ENCODE measurements around the gene DGKH.

DGKH gene

DNA sequence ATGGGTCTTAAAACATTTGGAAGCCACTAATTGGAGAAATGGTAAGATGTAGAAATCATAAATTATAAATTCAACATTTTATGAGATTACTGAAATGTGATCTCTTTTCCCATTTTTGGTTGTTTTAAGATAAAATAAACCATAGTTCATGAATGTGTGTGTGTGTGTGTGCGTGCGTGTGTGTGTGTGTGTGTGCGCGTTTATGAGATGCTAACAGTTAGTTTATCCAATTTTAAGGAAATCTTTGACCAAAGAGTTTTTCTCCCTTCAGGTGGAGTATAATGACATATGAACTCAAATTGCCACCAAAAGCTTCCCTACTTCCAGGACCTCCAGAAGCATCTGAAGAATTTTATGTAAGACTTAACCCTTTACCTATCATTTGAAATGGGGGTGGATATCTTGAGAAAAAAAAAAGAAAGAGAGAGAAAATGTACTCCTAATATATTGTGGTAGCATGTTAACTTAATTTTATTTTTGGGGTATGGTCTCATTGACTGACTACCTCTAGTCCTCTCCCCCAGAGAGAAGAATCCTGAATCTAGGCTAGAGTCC lies 125.4 kb downstream of the DGKH start:
- TF ChIP-seq, protein P1, sequence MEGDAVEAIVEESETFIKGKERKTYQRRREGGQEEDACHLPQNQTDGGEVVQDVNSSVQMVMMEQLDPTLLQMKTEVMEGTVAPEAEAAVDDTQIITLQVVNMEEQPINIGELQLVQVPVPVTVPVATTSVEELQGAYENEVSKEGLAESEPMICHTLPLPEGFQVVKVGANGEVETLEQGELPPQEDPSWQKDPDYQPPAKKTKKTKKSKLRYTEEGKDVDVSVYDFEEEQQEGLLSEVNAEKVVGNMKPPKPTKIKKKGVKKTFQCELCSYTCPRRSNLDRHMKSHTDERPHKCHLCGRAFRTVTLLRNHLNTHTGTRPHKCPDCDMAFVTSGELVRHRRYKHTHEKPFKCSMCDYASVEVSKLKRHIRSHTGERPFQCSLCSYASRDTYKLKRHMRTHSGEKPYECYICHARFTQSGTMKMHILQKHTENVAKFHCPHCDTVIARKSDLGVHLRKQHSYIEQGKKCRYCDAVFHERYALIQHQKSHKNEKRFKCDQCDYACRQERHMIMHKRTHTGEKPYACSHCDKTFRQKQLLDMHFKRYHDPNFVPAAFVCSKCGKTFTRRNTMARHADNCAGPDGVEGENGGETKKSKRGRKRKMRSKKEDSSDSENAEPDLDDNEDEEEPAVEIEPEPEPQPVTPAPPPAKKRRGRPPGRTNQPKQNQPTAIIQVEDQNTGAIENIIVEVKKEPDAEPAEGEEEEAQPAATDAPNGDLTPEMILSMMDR (IDR thresholded peaks at IDR 0.05; ENCODE audit: control insufficient read depth, extremely low read depth, insufficient read depth) = no peak
- DNase-seq (ENCODE audit: low read depth) = no peak
- H3K4me3 ChIP-seq (ENCODE audit: low read depth, low read length) = no peak overlapping the region

DNA sequence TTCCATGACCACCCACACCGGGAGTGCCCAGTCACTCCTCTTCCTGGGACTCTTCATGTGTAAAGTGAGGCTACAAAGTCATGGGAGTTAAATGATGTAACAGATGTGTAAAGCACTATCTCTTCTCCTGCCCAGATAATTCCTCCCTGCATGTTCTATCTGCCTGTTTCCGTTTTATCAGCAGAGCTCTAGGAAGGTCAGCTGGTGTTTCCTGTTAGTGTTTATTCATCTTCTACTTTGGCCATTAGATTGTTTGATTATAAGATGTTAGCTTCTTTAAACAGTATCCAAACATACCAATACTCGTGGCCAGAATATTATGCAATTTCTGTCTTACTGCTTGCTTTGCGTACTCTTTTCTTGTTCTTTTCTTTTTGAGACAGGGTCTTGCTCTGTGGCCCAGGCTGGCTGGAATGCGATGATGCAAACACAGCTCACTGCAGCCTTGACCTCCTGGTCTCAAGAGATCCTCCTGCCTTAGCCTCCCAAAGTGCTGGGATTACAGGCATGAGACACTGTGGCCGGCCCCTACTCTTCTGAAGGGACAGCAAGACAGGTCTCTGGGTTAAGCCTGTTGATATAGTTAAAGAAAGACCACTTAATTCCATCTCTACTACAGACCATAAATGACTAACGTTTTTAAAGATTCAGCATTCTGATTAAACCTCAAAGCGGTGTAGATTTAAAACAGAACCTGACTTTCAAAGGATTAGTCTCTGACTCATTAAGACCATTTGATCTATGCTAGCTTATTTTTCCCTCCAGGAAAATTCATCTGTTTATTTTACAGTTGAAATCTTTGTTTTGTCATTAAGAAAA lies 126.1 kb downstream of the DGKH start:
- no peak for DNase-seq (ENCODE audit: low read depth)
- TF ChIP-seq, protein P1 (IDR thresholded peaks at IDR 0.05; ENCODE audit: control insufficient read depth, extremely low read depth, insufficient read depth) = no peak
- H3K4me3 ChIP-seq (ENCODE audit: low read depth, low read length) = no peak overlapping the region

DNA sequence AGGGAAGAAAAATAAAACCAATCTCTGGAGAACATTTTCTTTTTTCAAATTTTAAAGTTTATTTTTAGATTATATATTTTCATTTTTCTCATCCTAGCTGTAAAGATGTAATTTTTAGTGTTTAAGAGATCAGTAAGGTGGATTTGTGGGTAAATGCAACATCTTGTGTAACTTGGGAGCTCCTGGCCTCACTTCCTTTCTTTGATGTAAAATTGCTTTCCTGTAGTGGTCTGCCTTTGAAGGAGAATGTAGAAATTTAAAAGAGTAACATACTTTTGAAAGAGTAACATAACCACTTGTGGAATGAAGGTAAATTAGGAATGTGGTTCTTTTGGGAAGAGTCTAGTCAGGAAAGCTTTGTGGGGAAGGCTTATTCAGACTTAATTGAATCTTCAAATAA lies 127.8 kb downstream of the DGKH start:
- TF ChIP-seq, protein P1 (IDR thresholded peaks at IDR 0.05; ENCODE audit: control insufficient read depth, extremely low read depth, insufficient read depth) = no peak
- no peak for DNase-seq (ENCODE audit: low read depth)
- no peak overlapping the region for H3K4me3 ChIP-seq (ENCODE audit: low read depth, low read length)

DNA sequence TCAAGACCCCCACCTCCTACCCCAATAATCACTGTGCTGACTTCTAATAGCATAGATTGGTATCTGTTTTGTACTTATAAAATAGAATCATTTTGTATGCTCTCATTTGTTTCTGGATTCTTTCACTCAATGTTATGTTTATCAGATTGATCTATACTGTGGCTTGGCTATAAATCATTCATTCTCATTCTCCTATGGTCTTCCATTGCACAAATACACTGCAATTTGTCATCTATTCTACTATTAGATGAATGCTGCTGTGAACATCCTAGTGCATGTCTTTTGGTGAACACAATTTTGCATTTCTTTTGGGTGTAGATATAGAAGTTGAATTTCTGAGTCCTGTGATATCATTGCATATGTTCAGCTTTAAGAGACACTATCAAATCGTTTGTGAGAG lies 128.7 kb downstream of the DGKH start:
- no peak for DNase-seq (ENCODE audit: low read depth)
- no peak overlapping the region for H3K4me3 ChIP-seq (ENCODE audit: low read depth, low read length)
- TF ChIP-seq, protein P1 (IDR thresholded peaks at IDR 0.05; ENCODE audit: control insufficient read depth, extremely low read depth, insufficient read depth) = no peak

DNA sequence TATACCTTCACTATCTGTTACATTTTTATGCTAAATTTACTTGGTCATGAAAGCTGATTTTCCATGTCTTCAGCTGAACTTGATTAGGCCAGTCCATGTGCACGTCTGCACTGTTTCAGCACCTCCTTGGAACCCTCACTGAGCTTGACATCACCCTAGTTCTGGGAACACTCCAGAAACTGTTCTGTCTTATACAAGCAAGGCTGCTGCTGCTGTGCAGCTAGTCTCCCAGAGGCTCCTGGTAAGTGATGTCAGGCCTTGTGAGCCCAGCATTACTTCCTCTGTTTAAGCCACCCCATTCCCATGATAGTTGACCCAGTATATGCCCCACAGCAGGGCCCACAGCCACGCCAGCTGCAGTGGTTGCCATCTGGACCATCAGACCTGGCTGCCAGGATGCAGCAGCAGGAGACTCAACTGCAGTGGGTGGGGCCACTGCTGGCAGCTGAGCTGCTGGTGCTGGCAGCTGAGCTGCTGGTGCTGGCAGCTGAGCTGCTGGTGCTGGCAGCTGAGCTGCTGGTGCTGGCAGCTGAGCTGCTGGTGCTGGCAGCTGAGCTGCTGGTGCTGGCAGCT lies 133.0 kb downstream of the DGKH start:
- TF ChIP-seq, protein P1 (IDR thresholded peaks at IDR 0.05; ENCODE audit: control insufficient read depth, extremely low read depth, insufficient read depth) = no peak
- DNase-seq (ENCODE audit: low read depth) = no peak
- H3K4me3 ChIP-seq (ENCODE audit: low read depth, low read length) = no peak overlapping the region

DNA sequence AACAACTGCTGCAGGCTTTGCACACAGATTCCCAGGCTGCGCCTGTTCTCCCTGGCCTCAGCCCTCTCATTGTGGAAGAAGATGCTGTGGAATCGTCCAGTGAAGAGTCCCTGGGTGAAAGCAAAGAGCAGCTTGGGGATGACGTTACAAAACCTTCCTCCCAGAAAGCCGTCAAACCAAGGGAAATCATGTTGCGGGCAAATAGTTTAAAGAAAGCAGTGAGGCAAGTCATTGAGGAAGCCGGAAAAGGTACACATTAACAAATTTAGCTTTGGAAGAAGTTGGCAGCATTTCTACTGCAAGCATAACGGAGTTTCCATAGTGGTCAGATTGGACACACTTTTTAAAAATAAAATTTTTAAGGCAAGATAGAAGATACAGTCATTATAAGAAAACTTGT lies 140.6 kb downstream of the DGKH start:
- H3K4me3 ChIP-seq (ENCODE audit: low read depth, low read length) = no peak overlapping the region
- DNase-seq (ENCODE audit: low read depth) = no peak
- TF ChIP-seq, protein P1 (IDR thresholded peaks at IDR 0.05; ENCODE audit: control insufficient read depth, extremely low read depth, insufficient read depth) = no peak
